HepG2 (cell line): ENCODE results near the gene PCDHB10. TPM values are rescaled to one million over a fixed set of nuclear protein-coding genes. Genes with fewer than 3 reads are reported as not detected.
"Not testable (repeated sequence)": the region's sequence is repeated elsewhere in the genome, so short reads cannot be mapped to it uniquely, and the experiment has no call there.

Experiments used
- ATAC-seq: fragments of 200-7000 bp; cut with Tn5 transposase; 3 replicates; pipeline ENCODE4 v1.9.1; 2020; ENCODE audit warnings: mild to moderate bottlenecking, moderate library complexity
- BruUV-seq: library from RNA; stranded (reverse); fragments of 400-500 nt; replicated peaks from 2 replicates; lab custom pipeline; 2021; lab: Mats Ljungman, UMichigan
- CTCF ChIA-PET: fragments of 300-600 bp; formaldehyde crosslinking; extraction: SDS; loops from one replicate; lab custom pipeline; 2021; ENCODE audit warnings: low total read pairs, inconsistent platforms, low intra/inter-chr PET ratio; lab: Yijun Ruan, JAX
- POLR2A ChIA-PET: fragments of 350-600 bp; sonication (Branson Sonifier 250); formaldehyde crosslinking; loops from one replicate; lab custom pipeline; 2020; ENCODE audit warnings: antibody characterized with exemption, inconsistent platforms; lab: Yijun Ruan, JAX
- DNase-seq: peaks from one replicate; pipeline ENCODE4 v3.0.0-alpha.2; 2015; ENCODE audit warnings: low spot score
- FAIRE-seq: peaks from 3 replicates; lab custom pipeline; 2011; peaks lifted over from hg19 to GRCh38; lab: Jason Lieb, UNC
- H2AFZ ChIP-seq: one replicate; pipeline ENCODE4 v1.6.1; 2011; ENCODE audit warnings: low read length, inconsistent platforms
- H3K27ac ChIP-seq: fragments of 300-600 bp; 3 replicates; pipeline ENCODE4 v1.8.0; 2011; ENCODE audit warnings: mixed run types, mild to moderate bottlenecking, mixed read lengths, low read length, inconsistent platforms; ENCODE audit not compliant: insufficient read depth; ENCODE audit errors: extremely low read length
- H3K27me3 ChIP-seq, 2 experiments: fragments of 200-600 bp in 1 of 2; 2 replicates in 1 of 2; 3 replicates in 1 of 2; pipeline versions ENCODE4 v1.6.0 to v1.8.0; 2011; ENCODE audit warnings: low read length in 2 of 2, mild to moderate bottlenecking in 2 of 2, moderate library complexity in 2 of 2, inconsistent platforms in 1 of 2; ENCODE audit not compliant: insufficient read depth in 2 of 2, control insufficient read depth in 1 of 2
- H3K36me3 ChIP-seq, 2 experiments: fragments of 200-600 bp in 1 of 2; replicated peaks in 1 of 2; 2 replicates in 1 of 2; 3 replicates in 1 of 2; pipeline versions ENCODE4 v1.5.1 to v1.8.0; 2011; ENCODE audit warnings: low read length in 2 of 2, inconsistent platforms in 1 of 2; ENCODE audit not compliant: insufficient read depth in 2 of 2, control insufficient read depth in 1 of 2
- H3K4me1 ChIP-seq: 2 replicates; pipeline ENCODE4 v1.5.1; 2012; ENCODE audit warnings: low read length, inconsistent platforms; ENCODE audit not compliant: insufficient read depth
- H3K4me2 ChIP-seq: 2 replicates; pipeline ENCODE4 v1.6.0; 2011; ENCODE audit warnings: low read depth, low read length, inconsistent platforms
- H3K4me3 ChIP-seq, 3 experiments: fragments of 200-600 bp in 1 of 3; sonication (generic), shearing (Covaris generic) in 1 of 3; replicated peaks in 1 of 3; 2 replicates each; pipeline ENCODE4 v1.5.1; 2011 to 2016; ENCODE audit warnings: low read length in 3 of 3, inconsistent platforms in 2 of 3, low read depth in 2 of 3, mild to moderate bottlenecking in 2 of 3, control low read depth in 1 of 3, mixed read lengths in 1 of 3; ENCODE audit not compliant: insufficient read depth in 1 of 3
- H3K79me2 ChIP-seq: one replicate; pipeline ENCODE4 v1.6.1; 2011; ENCODE audit warnings: low read length, inconsistent platforms; ENCODE audit not compliant: insufficient read depth
- H3K9ac ChIP-seq: 2 replicates; pipeline ENCODE4 v1.6.0; 2011; ENCODE audit warnings: mild to moderate bottlenecking, low read depth, low read length, inconsistent platforms; ENCODE audit not compliant: insufficient read depth
- H3K9me3 ChIP-seq: 2 replicates; pipeline ENCODE4 v1.5.1; 2012; ENCODE audit warnings: mild to moderate bottlenecking, low read length
- H4K20me1 ChIP-seq: 2 replicates; pipeline ENCODE4 v1.6.0; 2011; ENCODE audit warnings: inconsistent platforms, mild to moderate bottlenecking, low read length, moderate library complexity; ENCODE audit not compliant: insufficient read depth
- ATF7 ChIP-seq, 2 experiments: fragments of 450-650 bp in 1 of 2; sonication (generic) in 1 of 2; formaldehyde crosslinking in 1 of 2; IDR thresholded peaks; 2 replicates each; pipeline versions ENCODE4 v1.4.0 to v1.6.1; 2016 to 2020; ENCODE audit warnings: antibody characterized with exemption in 1 of 2, mild to moderate bottlenecking in 1 of 2, missing genetic modification reagents in 1 of 2
- CHCHD3 ChIP-seq: sonication (generic); formaldehyde crosslinking; IDR thresholded peaks from 2 replicates; pipeline ENCODE4 v1.8.0; 2022; ENCODE audit warnings: mild to moderate bottlenecking, missing genetic modification reagents, moderate library complexity
- CREB1 ChIP-seq, 2 experiments: fragments of 450-650 bp in 1 of 2; IDR thresholded peaks; 2 replicates each; pipeline ENCODE4 v1.6.1; 2016 to 2017; ENCODE audit warnings: control low read depth in 1 of 2, mild to moderate bottlenecking in 1 of 2, missing compliant biosample characterization in 1 of 2, missing genetic modification characterization in 1 of 2
- FOXA3 ChIP-seq: IDR thresholded peaks from 2 replicates; pipeline ENCODE4 v1.6.1; 2016; ENCODE audit warnings: missing genetic modification reagents, missing compliant biosample characterization
- NR1H2 ChIP-seq: sonication (generic); formaldehyde crosslinking; IDR thresholded peaks from 2 replicates; pipeline ENCODE4 v1.8.1; 2022; ENCODE audit warnings: low read depth, missing genetic modification reagents, borderline replicate concordance
- RAD51 ChIP-seq: fragments of 450-650 bp; IDR thresholded peaks from 2 replicates; pipeline ENCODE4 v1.6.1; 2016; ENCODE audit warnings: borderline replicate concordance
- RFX3 ChIP-seq: IDR thresholded peaks from 2 replicates; pipeline ENCODE4 v1.6.1; 2016; ENCODE audit warnings: missing biosample characterization, missing genetic modification reagents
- YEATS4 ChIP-seq: sonication (generic); formaldehyde crosslinking; IDR thresholded peaks from 2 replicates; pipeline ENCODE4 v1.4.0; 2020; ENCODE audit warnings: missing genetic modification reagents, borderline replicate concordance
- ZNF326 ChIP-seq: sonication (generic); formaldehyde crosslinking; IDR thresholded peaks from 2 replicates; pipeline ENCODE4 v1.4.0; 2020; ENCODE audit warnings: missing genetic modification reagents, borderline replicate concordance
- ZNF616 ChIP-seq: sonication (generic); formaldehyde crosslinking; IDR thresholded peaks from 2 replicates; pipeline ENCODE4 v1.5.0; 2020; ENCODE audit warnings: low read depth, mild to moderate bottlenecking, missing genetic modification reagents
- ZNF782 ChIP-seq: sonication (generic); formaldehyde crosslinking; IDR thresholded peaks from 2 replicates; pipeline ENCODE4 v1.4.0; 2020; ENCODE audit warnings: missing genetic modification reagents, mild to moderate bottlenecking, borderline replicate concordance
- whole genome bisulfite sequencing: methylation state at CpG from one replicate; pipeline ENCODE4 v1.1.6; 2017; ENCODE audit warnings: low lambda C conversion rate; 5-methylcytosine and 5-hydroxymethylcytosine counted together
- in situ Hi-C: cut with HindIII; loops from 2 replicates; pipeline ENCODE4 v1.10.0; 2017; ENCODE audit warnings: low pct_unique_long_range_greater_than_20kb; ENCODE audit not compliant: extremely low pct_ligation_motif_present
- intact Hi-C: fragments of 100-400 bp; cut with micrococcal nuclease; formaldehyde crosslinking; loops from one replicate; pipeline ENCODE4 v1.10.0; 2022; ENCODE audit not compliant: unreplicated experiment
- polyA plus RNA-seq, 8 experiments: library from polyadenylated mRNA; depleted of rRNA in 3 of 8; stranded (reverse) in 7 of 8; unstranded in 1 of 8; fragments of >200 nt; fragmentation: Illumina TruSeq in 4 of 8; extraction: Trizol in 4 of 8; gene quantifications; 2 replicates each; pipeline versions ENCODE4 v1.2.1 to v1.2.3, GENCODE V29; 2011 to 2016; ENCODE audit warnings: low read depth in 4 of 8, missing spikeins in 1 of 8, mixed read lengths in 1 of 8; ENCODE audit not compliant: insufficient read depth in 1 of 8
- total RNA-seq, 5 experiments: library from RNA; depleted of rRNA; stranded (reverse); fragments of >200 nt; fragmentation: Illumina TruSeq; extraction: Trizol; gene quantifications; 2 replicates each; pipeline ENCODE4 v1.2.3, GENCODE V29; 2016; ENCODE audit warnings: low read depth in 1 of 5

Gene PCDHB10
- total and polyA plus RNA-seq, 2 of the 13 experiments (the other 11 are each of a cell fraction or from before 2014, with no cell fraction given) = 0.05 TPM; not detected in 1

GRCh38 chr5:141150993-141151325 lies 41.2 kb upstream of the PCDHB10 start:
- 47% methylated on average over 13 of the region's 13 CpGs for WGBS
- Histone ChIP-seq H4K20me1 (no peaks in the 10 kb centered on the region), H3K79me2 (no peaks in the 10 kb centered on the region), H3K27me3 (peaks cover 0 to 10% of the 10 kb centered on the region in 2 experiments; a peak in 1 of 5 replicates), H3K4me1 (peaks cover 7% of the 10 kb centered on the region; the same call in 1 of the 2 replicates), H3K36me3 (no peaks in the 10 kb centered on the region), H2AFZ (peak overlapping the region; percentile 28), H3K4me2 (peak overlapping the region; percentile 67), H3K27ac (no peak overlapping the region), H3K9ac (no peak overlapping the region), H3K4me3 (peak overlapping the region in 1 of 3 experiments; percentile 47; a peak in 1 of 6 replicates), H3K9me3 (no peaks in the 10 kb centered on the region)
- TF ChIP-seq CREB1 (IDR thresholded peaks at IDR 0.05) = peak; percentile 88
- no peak for TF ChIP-seq CREB1 (CRISPR knock-in tag; IDR thresholded peaks at IDR 0.05)
- TF ChIP-seq ZNF782 (CRISPR knock-in tag) = no peak
- no peak for TF ChIP-seq FOXA3 (CRISPR knock-in tag)
- no peak for TF ChIP-seq RFX3
- TF ChIP-seq NR1H2 (CRISPR knock-in tag) = no peak
- no peak for TF ChIP-seq ZNF326 (CRISPR knock-in tag)
- TF ChIP-seq CHCHD3 = no peak
- no peak for TF ChIP-seq RAD51
- TF ChIP-seq ATF7 (IDR thresholded peaks at IDR 0.05) = peak; percentile 89
- no peak for TF ChIP-seq ATF7 (CRISPR knock-in tag; IDR thresholded peaks at IDR 0.05)
- TF ChIP-seq YEATS4 (CRISPR knock-in tag) = no peak
- no peak for TF ChIP-seq ZNF616
- ATAC-seq = no peak
- FAIRE-seq = no peak
- ChIA-PET CTCF (no interaction called here), POLR2A (no interaction called here)
- in situ Hi-C loops (no loop called here), intact Hi-C loops (loop anchor here (2.0 kb wide), 1 partner anchor 66 kb away; no protein-coding TSS in a partner anchor)
- DNase-seq = no peak
- no TSS peak for BruUV-seq

- CTCF ChIA-PET, H3K9me3 ChIP-seq, FAIRE-seq, H3K4me1 ChIP-seq, H2AFZ ChIP-seq, ATAC-seq, POLR2A ChIA-PET, H3K4me3 ChIP-seq, H3K4me2 ChIP-seq, H3K36me3 ChIP-seq, H4K20me1 ChIP-seq, H3K79me2 ChIP-seq, H3K9ac ChIP-seq, in situ Hi-C loops, BruUV-seq, DNase-seq, H3K27ac ChIP-seq: not testable (repeated sequence)
- 93% methylated on average over 6 of the region's 41 CpGs for WGBS
- intact Hi-C loops = loop anchor here (2.0 kb wide), 1 partner anchor 67 kb away; no protein-coding TSS in a partner anchor
- peaks cover 2 to 15% of the 10 kb centered on the region in 2 experiments; a peak in 2 of 5 replicates for H3K27me3 ChIP-seq
These were observed 40.5 kb upstream of the PCDHB10 start for GRCh38 chr5:141151632-141152031.

- intact Hi-C loops, H3K27ac ChIP-seq, POLR2A ChIA-PET, H3K4me2 ChIP-seq, H3K9ac ChIP-seq, H3K36me3 ChIP-seq, H4K20me1 ChIP-seq, H3K4me1 ChIP-seq, H3K9me3 ChIP-seq, ATAC-seq, BruUV-seq, FAIRE-seq, DNase-seq, CTCF ChIA-PET, H3K79me2 ChIP-seq, in situ Hi-C loops, H3K4me3 ChIP-seq, H2AFZ ChIP-seq: not testable (repeated sequence)
- WGBS = 75% methylated on average over 19 of the region's 36 CpGs
- H3K27me3 ChIP-seq = peaks cover 2 to 15% of the 10 kb centered on the region in 2 experiments; a peak in 2 of 5 replicates
These were observed 40.1 kb upstream of the PCDHB10 start for GRCh38 chr5:141152096-141152495.
